Activated CD4-positive, alpha-beta T cell treated with anti-CD3 and anti-CD28 coated beads for 24 hours (primary cell): Measurements from ENCODE around the gene CPXM2.

Experiments
- DNase-seq, 2 donors: peaks; one replicate each; pipeline ENCODE4 v3.0.0-alpha.2; 2020; ENCODE audit warnings: low read depth in 2 of 2

The CPXM2 gene

GRCh38 chr10:123771877-123772644 lies 119.5 kb downstream of the CPXM2 start:
- no peak for DNase-seq

- no peak for DNase-seq
Observed at GRCh38 chr10:123769647-123770046, 122.0 kb downstream of the CPXM2 start.

GRCh38 chr10:123766761-123767160 lies 124.8 kb downstream of the CPXM2 start:
- no peak for DNase-seq

DNA sequence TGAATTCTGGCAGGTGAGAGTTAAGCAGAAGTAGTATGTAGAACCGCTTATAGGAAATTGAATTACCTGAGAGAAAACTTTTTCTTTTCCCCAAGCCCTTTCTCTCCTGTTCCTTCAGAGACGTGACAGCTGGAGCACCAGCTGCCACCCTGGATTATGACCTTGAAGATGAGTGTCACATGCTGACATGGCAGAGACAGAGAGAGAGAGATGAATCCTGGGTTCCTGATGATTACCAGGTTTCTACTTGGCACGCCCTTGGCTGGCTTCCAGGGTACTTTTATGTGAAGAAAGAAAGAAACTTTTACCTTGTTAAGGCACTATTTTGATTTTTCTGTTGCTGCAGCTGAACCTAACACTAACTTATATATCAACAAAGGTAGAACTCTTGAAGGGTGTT lies 125.6 kb downstream of the CPXM2 start:
- DNase-seq: no peak

GRCh38 chr10:123761666-123762230 lies 129.9 kb downstream of the CPXM2 start:
- no peak for DNase-seq

DNA sequence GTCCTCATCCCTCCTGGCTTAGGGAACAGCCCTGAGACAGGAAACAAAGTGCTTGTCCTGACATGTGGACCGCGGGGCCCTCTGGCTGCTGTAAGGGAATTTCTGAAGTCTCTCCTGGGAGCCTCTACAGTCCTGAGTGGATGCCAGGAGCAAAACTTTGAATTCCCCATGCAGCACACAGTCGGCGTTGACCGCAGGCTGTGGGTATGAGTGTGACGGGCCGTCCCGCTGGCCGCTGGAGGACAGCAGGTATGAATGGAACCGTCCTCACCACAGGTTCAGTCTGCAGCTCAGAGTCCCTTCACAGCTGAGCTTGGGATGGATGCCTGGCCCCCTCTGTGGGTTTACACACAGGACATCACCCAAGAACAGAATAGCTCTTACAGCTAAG lies 130.6 kb downstream of the CPXM2 start:
- no peak for DNase-seq

DNA sequence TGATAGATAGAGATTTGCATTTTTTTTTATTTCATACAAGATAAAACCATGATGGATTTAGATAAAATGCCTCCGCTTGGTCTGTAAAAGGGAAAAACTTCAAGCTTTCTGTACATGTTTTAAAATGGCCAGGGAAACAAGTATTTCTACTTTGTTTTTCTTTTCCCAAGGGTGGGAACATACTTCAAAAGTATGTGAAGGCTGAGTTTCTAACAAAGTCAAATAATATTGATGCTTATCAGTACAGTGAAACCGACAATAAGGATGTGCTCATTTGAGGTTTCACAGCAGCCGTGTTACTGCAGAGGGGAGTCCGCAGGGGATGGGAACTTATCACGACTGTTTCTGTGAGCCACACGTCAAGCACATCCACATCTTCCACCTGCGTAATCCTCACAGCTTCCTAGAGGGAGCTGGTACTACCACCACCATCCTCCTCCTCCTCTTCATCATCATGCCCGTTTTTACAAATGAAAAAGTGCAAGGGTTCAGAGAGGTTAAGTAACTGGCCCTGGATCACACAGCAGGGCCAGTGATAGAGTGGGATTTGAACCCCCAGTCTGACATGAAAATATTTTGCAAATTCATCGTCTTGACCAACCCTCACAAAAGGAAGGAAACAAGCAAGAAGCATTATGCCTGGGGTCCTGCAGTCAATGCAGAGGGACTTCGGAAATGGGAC lies 131.1 kb downstream of the CPXM2 start:
- no peak for DNase-seq

DNA sequence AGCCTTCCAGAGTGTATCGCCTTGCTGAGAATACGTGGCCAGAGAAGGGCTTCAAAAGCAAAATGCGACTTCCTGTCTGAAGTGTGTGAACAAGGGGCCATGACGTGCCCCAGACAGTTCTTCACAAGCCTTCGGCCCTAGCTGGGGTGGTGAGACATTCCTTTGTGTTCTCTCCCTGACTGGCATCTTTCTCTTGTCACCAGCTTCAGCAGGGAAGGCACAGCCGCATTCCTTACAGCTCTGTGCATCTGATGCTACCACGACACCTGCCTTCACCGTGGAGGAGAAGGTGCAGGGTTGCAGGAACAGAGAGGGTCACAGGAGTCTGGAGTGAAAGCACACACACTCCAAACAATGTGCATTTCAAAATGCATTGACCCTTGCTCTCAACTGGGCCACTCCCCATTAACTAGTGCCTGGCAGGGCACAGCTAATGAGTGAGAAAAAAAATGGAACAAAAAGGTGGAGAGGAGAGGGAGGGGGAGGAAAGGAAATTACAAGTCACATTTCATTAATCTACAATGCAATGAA lies 132.0 kb downstream of the CPXM2 start:
- no peak for DNase-seq

DNA sequence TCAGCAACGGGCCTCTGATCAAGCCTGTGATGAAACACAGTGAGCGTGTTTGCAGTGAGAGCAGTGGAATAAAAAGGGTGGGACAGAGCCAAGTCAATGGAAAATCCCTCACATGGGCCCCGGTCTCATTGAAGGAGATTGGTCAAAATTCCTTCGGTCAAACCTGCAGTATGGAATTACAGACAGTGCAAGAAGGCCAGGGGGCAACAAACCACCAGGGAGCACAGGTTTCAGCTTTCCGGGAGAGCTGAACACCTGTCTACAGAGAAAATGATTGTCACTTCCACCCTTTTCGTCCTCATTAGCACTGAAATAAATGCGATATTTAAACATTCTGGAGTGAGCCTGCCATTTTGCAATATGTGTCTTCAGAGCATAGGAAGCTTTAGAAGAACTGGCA lies 132.6 kb downstream of the CPXM2 start:
- DNase-seq: no peak

- no peak for DNase-seq
Observed at GRCh38 chr10:123757853-123758252, 133.8 kb downstream of the CPXM2 start.

GRCh38 chr10:123755061-123755460 lies 136.5 kb downstream of the CPXM2 start:
- no peak for DNase-seq

GRCh38 chr10:123754123-123754522 lies 137.5 kb downstream of the CPXM2 start:
- DNase-seq: no peak

DNA sequence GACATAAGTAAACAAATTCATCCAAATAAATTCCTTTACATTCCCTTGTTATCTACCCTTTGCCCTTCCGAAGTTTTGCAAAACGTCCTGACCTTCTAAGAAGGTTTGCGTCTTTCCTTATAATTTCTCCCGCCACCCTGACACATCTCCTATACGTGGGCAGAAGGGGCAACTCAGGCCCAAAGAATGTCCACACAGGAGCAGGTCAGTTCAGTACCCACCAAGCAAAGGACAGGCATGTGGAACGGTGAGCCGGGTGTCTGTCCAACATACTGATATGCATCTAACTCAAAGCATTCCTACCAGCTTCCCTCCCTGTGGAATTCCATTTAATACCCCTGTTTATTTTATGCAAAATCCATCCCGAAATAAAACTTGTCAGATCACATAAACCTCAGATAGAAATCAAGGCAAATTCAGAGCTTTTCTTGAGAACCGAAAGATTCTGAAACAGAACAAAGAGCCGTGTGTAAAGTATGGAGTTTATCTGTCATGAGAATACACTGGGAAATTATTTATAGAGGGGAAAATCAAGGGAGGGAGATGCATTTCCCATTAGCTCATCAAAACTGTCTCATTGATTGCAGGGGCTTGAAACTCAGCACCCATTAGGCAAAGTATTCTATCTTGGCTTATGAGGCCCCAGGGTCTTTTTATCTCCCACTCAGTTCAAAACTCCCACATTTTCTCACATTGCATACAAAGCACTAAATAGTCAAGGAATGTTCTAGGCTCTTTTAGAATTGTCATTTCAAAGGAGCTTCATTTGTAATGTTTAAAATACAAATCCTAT lies 140.1 kb downstream of the CPXM2 start:
- DNase-seq: no peak

- no peak for DNase-seq
Observed at GRCh38 chr10:123750901-123751300, 140.7 kb downstream of the CPXM2 start.

GRCh38 chr10:123748711-123749110 lies 142.9 kb downstream of the CPXM2 start:
- DNase-seq: no peak

- no peak for DNase-seq
Observed at GRCh38 chr10:123747426-123747825, 144.2 kb downstream of the CPXM2 start.

GRCh38 chr10:123746942-123747341 lies 144.7 kb downstream of the CPXM2 start:
- DNase-seq: no peak

- DNase-seq: no peak
Observed at GRCh38 chr10:123746520-123746919, 145.1 kb downstream of the CPXM2 start.

GRCh38 chr10:123746061-123746460 lies 145.5 kb downstream of the CPXM2 start:
- DNase-seq: no peak

- no peak for DNase-seq
Observed at GRCh38 chr10:123744224-123744536, 147.4 kb downstream of the CPXM2 start.

DNA sequence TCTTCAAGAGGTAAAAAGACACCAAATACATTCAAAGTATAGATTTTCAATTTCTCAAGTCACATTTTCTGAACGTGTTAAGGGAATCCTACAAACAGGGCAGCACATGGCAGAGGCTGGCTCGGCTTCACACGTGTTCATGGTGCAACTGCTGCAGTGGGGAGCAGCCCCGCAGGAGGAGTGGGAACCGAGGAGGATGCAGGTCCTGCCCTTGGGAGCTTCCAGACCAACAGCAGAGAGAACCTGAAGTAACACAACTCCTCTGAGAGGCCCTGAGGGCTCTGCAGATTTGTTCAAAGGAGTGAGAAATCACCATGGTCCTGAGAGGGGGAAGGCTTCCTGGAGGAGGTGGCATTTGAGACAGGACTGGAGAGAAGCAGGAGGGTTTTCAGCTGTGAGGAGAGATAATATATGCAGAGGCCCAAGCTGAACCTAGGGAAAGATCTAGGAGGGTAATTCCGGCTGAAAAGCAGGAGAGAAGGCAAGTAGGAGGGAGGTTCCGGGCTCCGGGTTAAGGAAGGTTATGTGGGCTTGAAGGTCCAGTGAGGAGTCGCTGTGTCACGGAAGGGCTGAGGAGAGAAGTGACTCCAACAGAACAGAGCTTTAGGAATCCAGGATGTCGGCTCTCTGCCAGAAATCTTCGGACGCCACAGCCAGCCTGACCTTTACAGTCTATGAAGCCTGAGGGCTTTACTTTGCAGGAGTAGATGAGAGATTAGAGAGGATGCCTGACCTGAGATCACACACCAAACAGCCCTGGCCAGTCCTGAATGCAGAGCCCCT lies 148.0 kb downstream of the CPXM2 start:
- no peak for DNase-seq
